GM19043 (cell line): Measurements from ENCODE around the gene CEP170.

ENCODE experiments used
- ATAC-seq: cut with Tn5 transposase; IDR thresholded peaks from one replicate; pipeline ENCODE4 v1.9.1; 2021; ENCODE audit warnings: low read depth; ENCODE audit not compliant: unreplicated experiment

CEP170 gene

GRCh38 chr1:243268751-243269460 lies 13.8 kb upstream of the CEP170 start:
- no peak for ATAC-seq

GRCh38 chr1:243267914-243268653 lies 13.0 kb upstream of the CEP170 start:
- ATAC-seq: no peak

GRCh38 chr1:243267471-243267880 lies 12.4 kb upstream of the CEP170 start:
- ATAC-seq: no peak

GRCh38 chr1:243266231-243266630 lies 11.2 kb upstream of the CEP170 start:
- no peak for ATAC-seq

- ATAC-seq: no peak
These were observed 9.6 kb upstream of the CEP170 start for GRCh38 chr1:243264717-243265116.

- no peak for ATAC-seq
These were observed 6.3 kb upstream of the CEP170 start for GRCh38 chr1:243261390-243261789.

GRCh38 chr1:243260221-243260880 lies 5.3 kb upstream of the CEP170 start:
- ATAC-seq: no peak

- no peak for ATAC-seq
These were observed 3.6 kb upstream of the CEP170 start for GRCh38 chr1:243258731-243259130.

- no peak for ATAC-seq
These were observed 2.1 kb upstream of the CEP170 start for GRCh38 chr1:243257189-243257588.

GRCh38 chr1:243256590-243256989 lies 1.5 kb upstream of the CEP170 start:
- no peak for ATAC-seq

GRCh38 chr1:243255791-243256512 lies 871 bp upstream of the CEP170 start, which contains the start of gene SDCCAG8:
Gene SDCCAG8 (plus strand): TSS chr1:243256041. CDS start chr1:243256174, 133 bp downstream.
- ATAC-seq: peak; percentile 70

- peak; percentile 16 for ATAC-seq
These were observed 701 bp downstream of the CEP170 start for GRCh38 chr1:243254233-243254926.

GRCh38 chr1:243253926-243254232 lies 1.2 kb downstream of the CEP170 start:
- ATAC-seq: no peak

GRCh38 chr1:243253211-243253925 lies 1.7 kb downstream of the CEP170 start:
- ATAC-seq: no peak

- ATAC-seq: no peak
These were observed 3.5 kb downstream of the CEP170 start for GRCh38 chr1:243251539-243251938.

- ATAC-seq: no peak
These were observed 5.0 kb downstream of the CEP170 start for GRCh38 chr1:243250102-243250501.

GRCh38 chr1:243249214-243249613 lies 5.9 kb downstream of the CEP170 start:
- ATAC-seq: no peak

- ATAC-seq: no peak
These were observed 7.2 kb downstream of the CEP170 start for GRCh38 chr1:243247901-243248300.

- ATAC-seq: no peak
These were observed 8.2 kb downstream of the CEP170 start for GRCh38 chr1:243246916-243247315.

GRCh38 chr1:243244432-243244841 lies 10.6 kb downstream of the CEP170 start:
- ATAC-seq: no peak
